Fibroblast of the aortic adventitia (primary cell): ENCODE results near the gene GPR153. TPM values are rescaled to one million over a fixed set of nuclear protein-coding genes. Genes with fewer than 3 reads are reported as not detected.
A peak's percentile ranks its signal among the peaks of the same experiment; 100 is the strongest.

Source experiments
- DNase-seq: peaks from one replicate; pipeline ENCODE4 v3.0.0-alpha.2; 2010; ENCODE audit warnings: low read depth
- H3K4me3 ChIP-seq: 2 replicates; pipeline ENCODE4 v1.5.1; 2011; ENCODE audit warnings: low read depth, mild to moderate bottlenecking, control low read depth, low read length, moderate library complexity
- CTCF ChIP-seq: IDR thresholded peaks from 2 replicates; pipeline ENCODE4 v1.5.1; 2011; ENCODE audit warnings: mild to moderate bottlenecking, low read length, control low read depth, inconsistent platforms; ENCODE audit not compliant: insufficient read depth
- total RNA-seq: library from RNA; depleted of rRNA; stranded (reverse); fragments of >200 nt; gene quantifications from 2 replicates; pipeline ENCODE4 v1.2.3, GENCODE V29; 2012; ENCODE audit warnings: low replicate concordance

GPR153 gene
- total RNA-seq, 1 donor, result 9.9 TPM

- DNase-seq, result no peak
- no peak overlapping the region for H3K4me3 ChIP-seq
- TF ChIP-seq CTCF, result no peak
These were observed 50.1 kb downstream of the GPR153 start for GRCh38 chr1:6210591-6211355.

- H3K4me3 ChIP-seq, result no peak overlapping the region
- TF ChIP-seq CTCF, result peak; percentile 26
- no peak for DNase-seq
These were observed 51.0 kb downstream of the GPR153 start for GRCh38 chr1:6209661-6210580.

GRCh38 chr1:6208723-6209660 is 51.9 kb downstream of the GPR153 start:
- DNase-seq, result no peak
- peak overlapping the region; percentile 41 for H3K4me3 ChIP-seq
- TF ChIP-seq CTCF, result peak; percentile 48

- H3K4me3 ChIP-seq, result no peak overlapping the region
- TF ChIP-seq CTCF, result no peak
- no peak for DNase-seq
These were observed 53.0 kb downstream of the GPR153 start for GRCh38 chr1:6207921-6208320.

GRCh38 chr1:6207075-6207885 is 53.6 kb downstream of the GPR153 start:
- no peak for TF ChIP-seq CTCF
- peak overlapping the region; percentile 65 for H3K4me3 ChIP-seq

More at GRCh38 chr1:6207075-6207885, 53.6 kb downstream of the GPR153 start:
- no peak for DNase-seq
